ENCODE measurements around the gene USP35.

DNA sequence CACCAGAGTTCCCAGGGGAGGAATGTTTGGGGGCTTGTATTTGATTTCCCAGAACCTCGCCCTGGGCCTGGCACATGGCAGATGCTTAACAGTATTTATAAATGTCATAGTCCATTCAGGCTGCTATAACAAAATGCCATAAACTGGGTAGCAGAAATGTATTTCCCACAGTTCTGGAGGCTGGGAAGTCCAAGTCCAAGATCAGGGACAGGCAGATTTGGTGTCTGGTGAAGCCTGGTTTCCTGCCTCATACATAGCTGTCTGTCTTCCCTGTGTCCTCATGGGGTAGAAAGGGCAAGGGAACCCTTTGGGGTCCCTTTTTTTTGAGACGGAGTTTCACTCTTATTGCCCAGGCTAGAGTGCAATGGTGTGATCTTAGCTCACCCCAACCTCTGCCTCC is 24.2 kb upstream of the USP35 start:
- TF ChIP-seq CTCF (IDR thresholded peaks at IDR 0.05) (no peak), EP300 (IDR thresholded peaks at IDR 0.05; ENCODE audit: low read depth) (no peak)
